Cardiac muscle cell (in vitro differentiated cells and primary cell): ENCODE measurements around the gene CEMIP. TPM values are rescaled to one million over a fixed set of nuclear protein-coding genes. Genes with fewer than 3 reads are reported as not detected.

Experiments
- DNase-seq, 2 donors: peaks; one replicate each; pipeline versions ENCODE4 v3.0.0 to v3.0.0-alpha.2; 2010 to 2017; ENCODE audit warnings: low read depth in 1 of 2, low spot score in 1 of 2
- H3K27ac ChIP-seq: fragments of 200-600 bp; sonication (generic); 2 replicates; pipeline ENCODE4 v1.5.1; 2016
- H3K27me3 ChIP-seq: fragments of 200-600 bp; sonication (generic); 2 replicates; pipeline ENCODE4 v1.6.0; 2016; ENCODE audit warnings: control low read depth
- H3K36me3 ChIP-seq: fragments of 200-600 bp; sonication (generic); 2 replicates; pipeline ENCODE4 v1.5.1; 2016; ENCODE audit warnings: control low read depth
- H3K4me1 ChIP-seq: fragments of 200-600 bp; sonication (generic); 2 replicates; pipeline ENCODE4 v1.8.1; 2017; ENCODE audit warnings: low read depth, mild to moderate bottlenecking, mixed run types
- H3K4me3 ChIP-seq: fragments of 200-600 bp; sonication (generic); 2 replicates; pipeline ENCODE4 v1.5.1; 2016; ENCODE audit warnings: mild to moderate bottlenecking
- H3K9me3 ChIP-seq: fragments of 200-600 bp; sonication (generic); 2 replicates; pipeline ENCODE4 v1.5.1; 2017; ENCODE audit warnings: low read depth, mild to moderate bottlenecking, control low read depth
- polyA plus RNA-seq: library from polyadenylated mRNA; unstranded; fragments of >200 nt; fragmentation: Nextera tagmentation; extraction: Ambion mirVana; gene quantifications from 2 replicates; pipeline ENCODE4 v1.2.1, GENCODE V29; 2016
- total RNA-seq: library from RNA; depleted of rRNA; stranded (reverse); fragments of >200 nt; gene quantifications from 2 replicates; pipeline ENCODE4 v1.2.3, GENCODE V29; 2016
- TF ChIP-seq, protein P1 (sequence below): IDR thresholded peaks from 2 replicates; pipeline ENCODE4 v1.5.1; 2012; ENCODE audit warnings: low read depth, mild to moderate bottlenecking, low read length

Gene CEMIP, protein sequence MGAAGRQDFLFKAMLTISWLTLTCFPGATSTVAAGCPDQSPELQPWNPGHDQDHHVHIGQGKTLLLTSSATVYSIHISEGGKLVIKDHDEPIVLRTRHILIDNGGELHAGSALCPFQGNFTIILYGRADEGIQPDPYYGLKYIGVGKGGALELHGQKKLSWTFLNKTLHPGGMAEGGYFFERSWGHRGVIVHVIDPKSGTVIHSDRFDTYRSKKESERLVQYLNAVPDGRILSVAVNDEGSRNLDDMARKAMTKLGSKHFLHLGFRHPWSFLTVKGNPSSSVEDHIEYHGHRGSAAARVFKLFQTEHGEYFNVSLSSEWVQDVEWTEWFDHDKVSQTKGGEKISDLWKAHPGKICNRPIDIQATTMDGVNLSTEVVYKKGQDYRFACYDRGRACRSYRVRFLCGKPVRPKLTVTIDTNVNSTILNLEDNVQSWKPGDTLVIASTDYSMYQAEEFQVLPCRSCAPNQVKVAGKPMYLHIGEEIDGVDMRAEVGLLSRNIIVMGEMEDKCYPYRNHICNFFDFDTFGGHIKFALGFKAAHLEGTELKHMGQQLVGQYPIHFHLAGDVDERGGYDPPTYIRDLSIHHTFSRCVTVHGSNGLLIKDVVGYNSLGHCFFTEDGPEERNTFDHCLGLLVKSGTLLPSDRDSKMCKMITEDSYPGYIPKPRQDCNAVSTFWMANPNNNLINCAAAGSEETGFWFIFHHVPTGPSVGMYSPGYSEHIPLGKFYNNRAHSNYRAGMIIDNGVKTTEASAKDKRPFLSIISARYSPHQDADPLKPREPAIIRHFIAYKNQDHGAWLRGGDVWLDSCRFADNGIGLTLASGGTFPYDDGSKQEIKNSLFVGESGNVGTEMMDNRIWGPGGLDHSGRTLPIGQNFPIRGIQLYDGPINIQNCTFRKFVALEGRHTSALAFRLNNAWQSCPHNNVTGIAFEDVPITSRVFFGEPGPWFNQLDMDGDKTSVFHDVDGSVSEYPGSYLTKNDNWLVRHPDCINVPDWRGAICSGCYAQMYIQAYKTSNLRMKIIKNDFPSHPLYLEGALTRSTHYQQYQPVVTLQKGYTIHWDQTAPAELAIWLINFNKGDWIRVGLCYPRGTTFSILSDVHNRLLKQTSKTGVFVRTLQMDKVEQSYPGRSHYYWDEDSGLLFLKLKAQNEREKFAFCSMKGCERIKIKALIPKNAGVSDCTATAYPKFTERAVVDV (N-terminal part only)
- 0.12 and 0.18 TPM in 2 replicates for total RNA-seq
- polyA plus RNA-seq, result 0.24 and 1.9 TPM in 2 replicates

- Histone ChIP-seq H3K27me3 (peaks cover 62% of the 10 kb centered on the region), H3K27ac (no peak within 1 kb of the TSS), H3K4me3 (peak within 1 kb of the TSS; percentile 38), H3K36me3 (no peaks in the 10 kb centered on the region), H3K4me1 (peaks cover 5% of the 10 kb centered on the region), H3K9me3 (no peaks in the 10 kb centered on the region)
- TF ChIP-seq, protein P1, sequence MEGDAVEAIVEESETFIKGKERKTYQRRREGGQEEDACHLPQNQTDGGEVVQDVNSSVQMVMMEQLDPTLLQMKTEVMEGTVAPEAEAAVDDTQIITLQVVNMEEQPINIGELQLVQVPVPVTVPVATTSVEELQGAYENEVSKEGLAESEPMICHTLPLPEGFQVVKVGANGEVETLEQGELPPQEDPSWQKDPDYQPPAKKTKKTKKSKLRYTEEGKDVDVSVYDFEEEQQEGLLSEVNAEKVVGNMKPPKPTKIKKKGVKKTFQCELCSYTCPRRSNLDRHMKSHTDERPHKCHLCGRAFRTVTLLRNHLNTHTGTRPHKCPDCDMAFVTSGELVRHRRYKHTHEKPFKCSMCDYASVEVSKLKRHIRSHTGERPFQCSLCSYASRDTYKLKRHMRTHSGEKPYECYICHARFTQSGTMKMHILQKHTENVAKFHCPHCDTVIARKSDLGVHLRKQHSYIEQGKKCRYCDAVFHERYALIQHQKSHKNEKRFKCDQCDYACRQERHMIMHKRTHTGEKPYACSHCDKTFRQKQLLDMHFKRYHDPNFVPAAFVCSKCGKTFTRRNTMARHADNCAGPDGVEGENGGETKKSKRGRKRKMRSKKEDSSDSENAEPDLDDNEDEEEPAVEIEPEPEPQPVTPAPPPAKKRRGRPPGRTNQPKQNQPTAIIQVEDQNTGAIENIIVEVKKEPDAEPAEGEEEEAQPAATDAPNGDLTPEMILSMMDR, result peak; percentile 81
- peak; percentile 85 to 89 for DNase-seq
These were observed at the start of gene CEMIP for GRCh38 chr15:80778964-80779657. CEMIP (plus strand) TSS chr15:80779370; CDS start chr15:80873880, 94,510 bp downstream.

- TF ChIP-seq, protein P1, result no peak
- H3K9me3 ChIP-seq, result no peaks in the 10 kb centered on the region
- peaks cover 9% of the 10 kb centered on the region for H3K4me1 ChIP-seq
- no peak for DNase-seq
- no peak overlapping the region for H3K4me3 ChIP-seq
- no peaks in the 10 kb centered on the region for H3K36me3 ChIP-seq
- H3K27me3 ChIP-seq, result no peaks in the 10 kb centered on the region
- H3K27ac ChIP-seq, result no peak overlapping the region
These were observed 48.8 kb upstream of the CEMIP start for GRCh38 chr15:80730387-80730786.

GRCh38 chr15:80730926-80731325, 48.2 kb upstream of the CEMIP start:
- Histone ChIP-seq H3K36me3 (no peaks in the 10 kb centered on the region), H3K27ac (no peak overlapping the region), H3K4me3 (no peak overlapping the region), H3K9me3 (no peaks in the 10 kb centered on the region), H3K4me1 (peaks cover 9% of the 10 kb centered on the region), H3K27me3 (no peaks in the 10 kb centered on the region)
- TF ChIP-seq, protein P1, result no peak
- DNase-seq, result no peak

GRCh38 chr15:80732167-80732566, 47.0 kb upstream of the CEMIP start:
- TF ChIP-seq, protein P1, result no peak
- Histone ChIP-seq H3K36me3 (no peaks in the 10 kb centered on the region), H3K9me3 (no peaks in the 10 kb centered on the region), H3K4me3 (no peak overlapping the region), H3K27me3 (no peaks in the 10 kb centered on the region), H3K4me1 (peaks cover 9% of the 10 kb centered on the region), H3K27ac (no peak overlapping the region)
- peak in 1 of 2 donors; percentile 29 for DNase-seq
